Thyroid gland (tissue), 4 donors: ENCODE results near the gene ABCG1. TPM values are rescaled to one million over a fixed set of nuclear protein-coding genes. Genes with fewer than 3 reads are reported as not detected.

Experiments
- DNase-seq, 2 donors: peaks; one replicate each; pipeline ENCODE4 v3.0.0-alpha.2; 2019
- H3K27ac ChIP-seq, 3 donors: fragments of 200-600 bp; sonication (generic); 1 replicate in 2 of 3; 2 replicates in 1 of 3; pipeline ENCODE4 v1.5.1; 2016 to 2019; ENCODE audit warnings: mild to moderate bottlenecking in 1 of 3, moderate library complexity in 1 of 3
- H3K27me3 ChIP-seq: fragments of 200-600 bp; sonication (generic); one replicate; pipeline ENCODE4 v1.5.1; 2019
- H3K36me3 ChIP-seq, 2 donors: fragments of 200-600 bp; sonication (generic); one replicate each; pipeline ENCODE4 v1.5.1; 2016 to 2019
- H3K4me1 ChIP-seq, 2 donors: fragments of 200-600 bp; sonication (generic); one replicate each; pipeline ENCODE4 v1.5.1; 2017 to 2019
- H3K4me3 ChIP-seq, 3 donors: fragments of 200-600 bp; sonication (generic); replicated peaks in 1 of 3; 1 replicate in 2 of 3; 2 replicates in 1 of 3; pipeline ENCODE4 v1.5.1; 2016; ENCODE audit warnings: mild to moderate bottlenecking in 1 of 3
- H3K9me3 ChIP-seq: fragments of 200-600 bp; sonication (generic); one replicate; pipeline ENCODE4 v1.5.1; 2017
- CTCF ChIP-seq, 6 experiments: fragments of 200-600 bp in 3 of 6; fragments of 450-650 bp in 3 of 6; sonication (generic) in 3 of 6; IDR thresholded peaks; one replicate each; pipeline ENCODE4 v1.5.1; 2016 to 2019; ENCODE audit warnings: antibody characterized with exemption in 6 of 6, mild to moderate bottlenecking in 2 of 6, inconsistent platforms in 1 of 6, moderate library complexity in 1 of 6
- POLR2A ChIP-seq, 2 donors: fragments of 450-650 bp; IDR thresholded peaks; one replicate each; pipeline ENCODE4 v1.6.1; 2017; ENCODE audit warnings: antibody characterized with exemption in 2 of 2, mild to moderate bottlenecking in 2 of 2, moderate library complexity in 1 of 2
- WGBS, 2 donors: methylation state at CpG; one replicate each; pipeline ENCODE4 v1.1.5; 2017; 5-methylcytosine and 5-hydroxymethylcytosine counted together
- intact Hi-C: fragments of 100-400 bp; cut with DNase I; formaldehyde crosslinking; loops from one replicate; pipeline ENCODE4 v1.15.1; 2023
- total RNA-seq, 4 donors: library from RNA; depleted of rRNA; stranded (reverse); fragments of >200 nt; gene quantifications; one replicate each; pipeline ENCODE4 v1.2.3, GENCODE V29; 2016

ABCG1 gene
- total RNA-seq, 4 donors from 2014 or later = 13.8 to 34.1 (median 18.9) TPM

- 80 to 91% methylated on average over 11 of the region's 11 CpGs for WGBS, 2 donors
- intact Hi-C loops = no loop called here
- no peaks in the 10 kb centered on the region for H3K36me3 ChIP-seq
- no peaks in the 10 kb centered on the region for H3K9me3 ChIP-seq
- no peak for DNase-seq
- peaks cover 0 to 10% of the 10 kb centered on the region in 2 donors for H3K4me1 ChIP-seq
- H3K27me3 ChIP-seq = no peaks in the 10 kb centered on the region
- TF ChIP-seq CTCF (IDR thresholded peaks at IDR 0.05) = no peak
- no peak overlapping the region for H3K4me3 ChIP-seq
- no peak overlapping the region for H3K27ac ChIP-seq
Observed at GRCh38 chr21:42189860-42190485, 29.0 kb upstream of the ABCG1 start.

- no peak for TF ChIP-seq POLR2A (IDR thresholded peaks at IDR 0.05)
- no peak for TF ChIP-seq CTCF (IDR thresholded peaks at IDR 0.05)
- no peak for DNase-seq
- intact Hi-C loops = no loop called here
- H3K4me3 ChIP-seq = no peak overlapping the region
- no peaks in the 10 kb centered on the region for H3K36me3 ChIP-seq
- H3K27me3 ChIP-seq = no peaks in the 10 kb centered on the region
- H3K27ac ChIP-seq = no peak overlapping the region
- WGBS, 2 donors = 91% methylated on average over 8 of the region's 8 CpGs
- H3K9me3 ChIP-seq = no peaks in the 10 kb centered on the region
- peaks cover 0 to 10% of the 10 kb centered on the region in 2 donors for H3K4me1 ChIP-seq
Observed at GRCh38 chr21:42190486-42190863, 28.5 kb upstream of the ABCG1 start.

GRCh38 chr21:42191064-42191463, 27.9 kb upstream of the ABCG1 start:
- no peak for DNase-seq
- intact Hi-C loops = no loop called here
- Histone ChIP-seq H3K9me3 (no peaks in the 10 kb centered on the region), H3K27me3 (no peaks in the 10 kb centered on the region), H3K36me3 (no peaks in the 10 kb centered on the region), H3K4me3 (no peak overlapping the region), H3K4me1 (peaks cover 0 to 10% of the 10 kb centered on the region in 2 donors), H3K27ac (no peak overlapping the region)
- 96% methylated on average over 2 to 5 of the region's 5 CpGs for WGBS, 2 donors
- no peak for TF ChIP-seq POLR2A (IDR thresholded peaks at IDR 0.05)
- TF ChIP-seq CTCF (IDR thresholded peaks at IDR 0.05) = no peak

GRCh38 chr21:42191696-42192595, 27.0 kb upstream of the ABCG1 start:
- Histone ChIP-seq H3K4me1 (peaks cover 0 to 10% of the 10 kb centered on the region in 2 donors), H3K27me3 (no peaks in the 10 kb centered on the region), H3K4me3 (no peak overlapping the region), H3K36me3 (no peaks in the 10 kb centered on the region), H3K27ac (no peak overlapping the region), H3K9me3 (no peaks in the 10 kb centered on the region)
- intact Hi-C loops = no loop called here
- no peak for DNase-seq
- TF ChIP-seq POLR2A (IDR thresholded peaks at IDR 0.05) (no peak), CTCF (IDR thresholded peaks at IDR 0.05) (no peak)
- WGBS, 2 donors = 78 to 80% methylated on average over 21 of the region's 21 CpGs

- H3K4me1 ChIP-seq = peaks cover 0 to 7% of the 10 kb centered on the region in 2 donors
- no peaks in the 10 kb centered on the region for H3K27me3 ChIP-seq
- H3K4me3 ChIP-seq = no peak overlapping the region
- H3K36me3 ChIP-seq = no peaks in the 10 kb centered on the region
- DNase-seq = no peak
- 91 to 92% methylated on average over 6 to 9 of the region's 9 CpGs for WGBS, 2 donors
- TF ChIP-seq CTCF (IDR thresholded peaks at IDR 0.05) = no peak
- intact Hi-C loops = no loop called here
- H3K9me3 ChIP-seq = no peaks in the 10 kb centered on the region
- no peak overlapping the region for H3K27ac ChIP-seq
Observed at GRCh38 chr21:42193131-42193671, 25.7 kb upstream of the ABCG1 start.
